CD4-positive, alpha-beta T cell treated with Interleukin-2 at 100 ng/mL for 4 hours (primary cell): ENCODE measurements around the gene ITGB7.
"Not testable (repeated sequence)": the region's sequence is repeated elsewhere in the genome, so short reads cannot be mapped to it uniquely, and the experiment has no call there.

Source experiments
- DNase-seq: peaks from one replicate; pipeline ENCODE4 v3.0.0-alpha.2; 2020; ENCODE audit warnings: low spot score

Gene ITGB7

DNA sequence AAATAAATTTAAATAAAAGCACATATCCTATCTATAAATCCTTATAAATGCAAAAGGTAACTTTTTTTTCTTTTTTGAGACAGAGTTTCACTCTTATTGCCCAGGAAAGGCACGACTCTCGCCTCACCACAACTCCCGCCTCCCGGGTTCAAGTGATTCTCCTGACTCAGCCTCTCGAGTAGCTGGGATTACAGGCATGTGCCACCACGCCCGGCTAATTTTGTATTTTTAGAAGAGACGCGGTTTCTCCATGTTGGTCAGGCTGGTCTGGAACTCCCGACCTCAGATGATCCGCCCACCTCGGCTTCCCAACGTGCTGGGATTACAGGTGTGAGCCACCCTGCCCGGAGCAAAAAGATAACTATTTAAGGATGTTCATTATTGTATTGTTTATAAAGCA, 28.2 kb downstream of the ITGB7 start:
- not testable (repeated sequence) for DNase-seq

DNA sequence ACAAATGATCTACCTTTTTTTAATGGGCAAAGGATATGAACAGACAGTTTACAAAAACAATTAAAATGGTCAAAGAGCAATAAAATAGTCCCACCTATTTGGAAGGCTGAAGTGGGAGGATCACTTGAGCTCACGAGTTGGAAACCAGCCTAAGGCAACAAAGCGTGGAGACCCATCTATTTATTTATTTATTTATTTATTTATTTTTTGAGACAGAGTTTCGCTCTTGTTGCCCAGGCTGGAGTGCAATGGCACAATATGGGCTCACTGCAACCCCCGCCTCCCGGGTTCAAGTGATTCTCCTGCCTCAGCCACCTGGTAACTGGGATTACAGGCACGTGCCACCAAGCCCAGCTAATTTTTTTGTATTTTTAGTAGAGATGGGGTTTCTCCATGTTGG, 29.6 kb downstream of the ITGB7 start:
- DNase-seq, result not testable (repeated sequence)

DNA sequence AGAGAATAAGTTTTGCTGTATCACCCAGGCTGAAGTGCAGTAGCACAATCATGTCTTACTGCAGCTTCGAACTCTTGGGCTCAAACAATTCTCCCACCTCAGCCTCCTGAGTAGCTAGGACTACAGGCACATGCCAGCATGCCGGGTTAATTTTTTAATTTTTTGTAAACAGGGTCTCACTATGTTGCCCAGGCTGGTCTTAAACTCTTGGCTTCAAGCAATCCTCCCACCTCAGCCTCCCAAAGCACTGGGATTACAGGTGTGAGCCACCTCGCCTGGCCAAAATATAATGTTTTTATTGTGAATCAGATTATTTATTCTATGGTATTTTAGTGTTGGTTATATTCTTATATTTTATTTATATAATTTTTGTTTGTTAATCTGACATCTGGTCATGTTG, 30.3 kb downstream of the ITGB7 start:
- no peak for DNase-seq

DNA sequence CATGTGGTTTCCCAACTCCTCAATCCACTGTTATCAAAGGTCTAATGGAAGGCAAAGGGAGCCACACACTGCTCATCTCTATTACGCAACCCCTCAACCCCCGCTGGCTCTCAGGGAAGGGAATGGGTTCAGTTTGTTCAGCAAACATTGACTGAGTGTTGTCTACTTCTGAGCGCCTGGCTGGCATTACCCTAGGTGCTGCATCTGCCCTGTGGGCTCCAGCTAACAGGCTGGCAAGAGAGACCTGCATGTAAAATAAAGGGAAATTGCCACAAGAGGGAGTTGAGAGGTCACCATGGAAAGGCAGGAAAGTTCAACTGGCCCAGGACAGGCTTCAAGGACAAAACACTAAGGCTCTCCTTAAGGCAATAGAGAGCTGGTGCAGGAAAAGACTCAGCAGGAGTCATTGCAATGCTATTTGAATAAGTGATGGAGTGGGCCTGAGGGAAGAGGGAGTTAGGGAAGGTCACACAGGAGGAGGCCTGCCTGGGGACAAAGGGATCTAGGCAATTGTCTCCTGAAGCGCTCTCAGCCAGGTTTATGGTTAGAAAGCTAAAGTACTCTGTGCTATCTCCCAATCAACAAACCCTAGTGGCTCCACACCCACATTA, 32.1 kb downstream of the ITGB7 start:
- DNase-seq, result no peak

DNA sequence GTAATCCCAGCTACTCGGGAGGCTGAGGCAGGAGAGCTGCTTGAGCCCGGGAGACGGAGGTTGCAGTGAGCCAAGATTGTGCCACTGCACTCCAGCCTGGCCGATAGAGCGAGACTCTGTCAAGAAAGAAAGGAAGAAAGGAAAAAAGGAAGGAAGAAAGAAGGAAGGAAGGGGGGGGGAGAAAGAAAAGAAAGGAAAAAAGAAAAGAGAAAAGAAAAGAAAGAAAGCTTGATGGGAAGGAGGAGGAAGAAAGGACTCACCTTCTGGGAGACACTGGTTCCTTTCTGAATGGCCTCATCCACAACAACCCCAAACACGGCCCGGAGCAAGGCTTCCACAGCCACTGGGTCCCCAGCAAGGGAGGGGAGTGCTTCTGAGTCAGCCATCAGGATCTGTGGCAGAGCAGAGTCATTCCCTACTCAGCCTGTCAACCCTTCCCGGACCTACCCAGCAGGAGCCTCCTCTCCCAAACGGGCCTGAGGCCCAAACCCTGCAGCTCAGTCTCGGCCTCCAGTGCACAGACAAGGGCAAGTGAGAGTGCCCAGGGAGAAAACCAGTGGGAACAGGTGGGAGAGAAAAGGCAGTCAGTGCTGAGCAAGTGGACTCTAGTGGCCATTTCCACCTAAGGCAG, 33.9 kb downstream of the ITGB7 start:
- no peak for DNase-seq

DNA sequence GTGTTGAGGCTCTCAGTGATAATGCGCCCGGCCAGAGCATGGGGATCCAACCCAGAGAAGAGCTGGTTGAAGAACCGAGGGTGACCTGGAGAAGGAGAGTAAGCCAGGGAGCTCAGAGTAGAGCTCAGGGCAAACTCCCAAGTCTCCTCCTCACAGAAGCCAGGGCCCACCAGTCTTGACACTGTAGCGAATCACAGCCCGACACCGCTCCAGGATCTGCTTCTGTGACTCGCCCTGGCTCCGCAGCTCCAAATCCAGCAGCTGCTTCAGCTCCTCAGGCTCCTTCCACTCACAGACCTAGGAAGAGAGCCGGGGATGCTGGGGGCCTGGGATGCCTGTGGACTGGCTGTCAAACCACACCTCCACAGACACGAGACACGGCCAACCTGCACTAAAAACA, 34.7 kb downstream of the ITGB7 start:
- no peak for DNase-seq

DNA sequence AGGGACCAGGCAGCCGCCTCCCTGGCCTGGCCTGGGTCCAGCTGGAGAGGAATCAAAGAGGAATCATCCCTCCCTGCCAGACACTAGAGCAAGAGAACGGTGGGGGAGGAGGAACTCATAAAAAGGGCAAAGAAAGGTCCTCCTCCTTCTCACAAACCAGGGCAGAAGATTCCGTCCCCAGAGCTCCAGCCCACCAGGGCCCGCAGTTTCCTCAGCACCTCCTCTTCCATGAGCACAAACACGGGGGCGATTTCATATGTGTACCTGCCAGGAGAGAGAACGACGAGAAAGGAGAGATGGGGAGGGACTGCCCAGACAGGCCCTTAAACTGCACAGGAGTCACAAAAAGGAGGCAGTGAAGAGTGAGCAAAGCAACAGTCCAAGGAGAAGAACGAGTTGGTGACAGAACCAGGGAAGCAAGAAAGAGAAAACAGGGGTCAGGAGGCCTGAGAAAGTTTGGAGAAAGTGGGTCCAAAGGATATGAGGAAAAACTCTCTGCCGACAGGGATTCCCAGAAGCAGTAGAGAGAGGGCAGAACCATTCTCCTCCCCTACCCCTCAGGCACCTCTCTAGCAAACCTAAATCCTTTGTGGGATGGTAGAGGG, 35.2 kb downstream of the ITGB7 start:
- no peak for DNase-seq

DNA sequence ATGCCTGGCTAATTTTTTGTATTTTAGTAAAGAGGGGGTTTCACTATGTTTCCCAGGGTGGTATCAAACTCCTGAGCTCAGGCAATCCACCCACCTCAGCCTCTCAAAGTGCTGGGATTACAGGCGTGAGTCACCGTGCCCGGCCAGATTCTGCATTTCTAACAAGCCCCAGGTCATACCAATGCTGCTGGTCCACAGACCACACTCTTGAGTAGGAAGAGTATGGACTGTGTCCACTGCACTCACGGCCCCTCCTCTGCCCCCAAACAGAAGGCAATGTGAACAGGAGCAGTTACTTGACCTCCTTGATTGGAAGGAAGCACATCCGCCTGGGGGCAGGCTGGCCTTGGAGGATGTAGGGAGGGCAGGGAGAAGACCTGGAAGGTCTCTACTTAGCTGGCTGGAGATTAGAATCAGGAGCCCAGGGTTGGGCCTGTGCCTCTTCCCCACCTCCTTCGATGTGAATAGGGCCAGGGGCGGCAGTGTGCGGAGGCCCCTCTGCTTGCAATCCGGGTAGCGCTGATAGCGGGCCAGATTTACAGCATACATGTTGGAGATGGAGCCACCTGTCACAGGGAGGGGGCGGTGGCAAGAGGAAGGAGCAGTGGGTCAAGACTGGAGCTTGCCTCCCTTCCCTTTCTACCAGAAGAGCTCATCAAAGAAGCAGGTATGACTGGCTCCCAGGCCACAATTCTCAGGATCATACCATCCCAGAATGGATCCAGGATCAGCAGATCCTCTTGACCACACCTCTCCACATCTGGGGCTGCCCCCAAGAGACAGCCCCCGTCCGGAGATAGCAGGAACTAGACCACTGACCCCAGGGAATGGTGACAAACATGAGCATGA, 36.0 kb downstream of the ITGB7 start:
- DNase-seq, result no peak

DNA sequence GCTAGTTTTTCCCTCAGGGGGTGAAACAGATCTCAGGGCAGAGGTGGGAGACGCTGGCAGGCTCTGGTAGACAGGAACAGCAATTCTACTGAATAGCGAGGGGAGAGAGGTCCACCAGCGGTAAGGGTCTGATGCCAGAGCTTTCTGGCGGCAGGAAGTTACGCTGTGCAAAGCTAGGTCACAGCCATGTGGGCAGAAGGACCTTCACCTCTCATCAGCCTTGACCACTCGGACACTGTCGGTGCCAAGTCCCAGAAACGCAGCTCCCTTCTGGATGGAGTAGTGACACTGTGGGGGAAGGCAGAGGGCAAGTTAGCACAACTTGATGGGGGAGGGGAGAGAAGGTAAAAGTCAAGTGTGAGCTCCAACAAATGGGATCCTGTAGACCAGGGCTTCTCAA, 36.8 kb downstream of the ITGB7 start:
- DNase-seq, result no peak

DNA sequence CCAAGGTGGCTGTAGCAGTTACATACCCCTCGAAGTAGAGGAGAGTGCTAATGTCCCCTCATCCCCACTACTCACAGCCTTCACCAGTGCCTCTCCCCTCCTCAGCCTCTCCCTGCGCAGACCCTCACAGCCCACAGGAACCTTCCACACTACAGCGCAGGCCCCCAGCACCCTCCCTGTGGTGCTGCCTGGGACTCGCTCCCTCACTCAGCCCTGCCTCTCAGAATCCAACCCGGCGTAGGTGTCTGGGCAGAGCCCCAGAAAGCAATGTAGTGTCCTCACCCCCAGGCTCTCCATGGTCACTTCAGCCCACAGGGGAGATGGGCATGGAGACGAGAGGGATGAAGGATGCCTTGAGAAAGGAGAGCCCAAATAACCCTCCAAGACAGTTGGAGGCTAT, 37.4 kb downstream of the ITGB7 start:
- DNase-seq, result no peak

DNA sequence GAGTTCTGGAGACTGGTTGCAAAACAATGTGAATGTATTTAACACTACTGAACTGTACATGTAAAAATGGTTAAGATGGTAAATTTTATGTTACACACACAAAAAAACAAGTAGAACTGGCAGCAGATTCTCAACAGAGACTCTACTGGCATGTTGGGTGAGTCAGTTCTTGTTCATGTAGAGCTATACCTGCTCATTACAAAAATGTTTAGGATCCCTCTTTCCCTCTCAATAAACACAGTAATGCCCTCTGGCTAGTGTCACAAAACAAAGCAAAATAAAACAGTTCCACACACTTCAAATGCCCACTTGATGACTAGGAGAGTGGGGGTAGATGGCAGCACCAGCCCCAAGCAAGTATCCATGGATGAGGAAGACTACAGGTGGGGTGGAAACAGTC, 40.2 kb downstream of the ITGB7 start:
- DNase-seq, result no peak

DNA sequence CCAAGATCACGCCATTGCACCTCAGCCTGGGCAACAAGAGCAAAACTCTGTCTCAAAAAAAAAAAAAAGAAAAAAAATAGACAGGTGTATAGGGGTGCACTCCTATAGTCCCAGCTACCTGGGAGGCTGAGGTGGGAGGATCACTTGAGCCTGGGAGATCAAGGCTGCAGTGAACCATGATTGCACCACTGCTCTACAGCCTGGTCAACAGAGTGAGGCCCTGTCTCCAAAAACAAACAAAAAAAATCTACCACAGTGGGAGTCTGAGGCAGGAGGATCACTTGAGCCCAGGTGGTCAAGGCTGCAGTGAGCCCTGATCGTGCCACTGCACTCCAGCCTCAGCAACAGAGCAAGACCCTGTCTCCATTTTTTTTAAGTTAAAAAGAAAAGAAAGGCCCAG, 44.0 kb downstream of the ITGB7 start:
- DNase-seq, result not testable (repeated sequence)

DNA sequence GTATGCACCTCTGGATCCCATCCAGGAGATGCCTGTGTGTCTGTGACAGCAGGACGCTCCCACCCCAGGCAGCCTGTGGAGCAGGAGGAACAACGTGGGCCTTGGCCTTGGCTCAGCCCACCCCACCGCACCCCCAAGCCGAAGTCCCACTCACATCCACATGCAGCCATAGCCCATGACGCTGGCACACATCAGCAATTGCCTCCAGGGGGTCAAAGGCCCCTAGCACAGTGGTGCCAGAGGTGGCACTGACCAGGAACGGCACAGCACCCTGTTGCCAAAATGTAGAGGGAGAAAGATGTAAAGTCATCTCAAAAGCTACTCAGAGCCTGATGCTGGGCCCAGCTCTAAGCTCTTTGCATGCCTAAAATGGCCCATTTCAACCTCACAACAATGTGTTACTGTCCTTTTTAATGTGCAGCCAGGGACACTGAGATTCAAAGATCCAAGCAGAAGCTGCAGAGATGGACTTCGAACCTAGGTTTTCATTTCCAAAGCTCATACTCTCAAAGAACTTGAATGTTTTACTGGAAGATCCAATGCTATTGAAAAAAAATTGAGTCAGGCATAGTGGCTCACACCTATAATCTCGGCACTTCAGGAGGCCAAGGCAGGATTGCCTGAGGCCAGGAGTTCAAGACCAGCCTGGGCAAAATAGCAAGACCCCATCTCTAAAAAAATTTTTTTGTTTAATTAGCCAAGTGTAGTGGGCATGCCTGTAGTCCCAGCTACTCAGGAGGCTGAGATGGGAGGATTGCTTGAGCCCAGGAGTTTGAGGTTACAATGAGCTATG, 45.7 kb downstream of the ITGB7 start:
- DNase-seq, result no peak

DNA sequence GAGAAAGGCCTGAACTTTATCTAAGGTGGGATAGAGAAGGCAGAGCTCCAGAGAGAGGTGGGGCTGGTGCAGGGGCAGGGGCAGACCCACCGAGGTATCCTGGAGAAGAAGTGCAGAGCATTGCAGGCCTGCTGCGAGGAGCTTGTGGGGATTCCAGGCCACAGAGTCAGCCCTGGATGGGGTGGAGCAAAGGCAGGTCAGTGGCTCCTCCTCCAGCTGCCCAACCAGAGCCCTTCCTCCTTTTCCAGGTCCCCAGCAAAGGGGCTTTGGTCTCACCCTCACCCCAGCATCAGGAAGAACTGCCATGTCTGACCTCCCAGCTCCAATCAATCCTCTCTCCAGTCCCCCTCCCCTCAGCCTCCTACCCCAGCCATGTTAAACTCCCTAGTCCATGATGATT, 46.4 kb downstream of the ITGB7 start:
- DNase-seq, result no peak

DNA sequence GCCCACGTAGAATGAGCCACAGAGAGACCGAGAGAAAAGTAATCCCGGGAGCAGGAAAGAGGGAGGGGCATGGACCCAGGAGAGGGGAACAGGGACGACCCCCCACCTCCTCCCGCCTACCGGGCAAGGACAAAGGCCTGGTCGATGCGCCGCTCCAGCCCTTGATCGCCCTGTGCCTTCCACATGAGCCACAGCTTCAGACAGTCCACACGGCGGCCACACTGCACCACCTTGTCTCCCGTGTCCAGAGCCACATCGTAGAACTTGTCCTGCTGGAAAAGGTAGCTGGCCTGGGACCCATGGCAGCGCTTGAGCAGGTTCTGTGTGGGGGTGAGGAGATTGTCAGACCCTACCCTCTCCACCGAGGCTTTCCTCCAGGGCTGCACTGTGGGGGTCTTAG, 47.1 kb downstream of the ITGB7 start:
- no peak for DNase-seq

DNA sequence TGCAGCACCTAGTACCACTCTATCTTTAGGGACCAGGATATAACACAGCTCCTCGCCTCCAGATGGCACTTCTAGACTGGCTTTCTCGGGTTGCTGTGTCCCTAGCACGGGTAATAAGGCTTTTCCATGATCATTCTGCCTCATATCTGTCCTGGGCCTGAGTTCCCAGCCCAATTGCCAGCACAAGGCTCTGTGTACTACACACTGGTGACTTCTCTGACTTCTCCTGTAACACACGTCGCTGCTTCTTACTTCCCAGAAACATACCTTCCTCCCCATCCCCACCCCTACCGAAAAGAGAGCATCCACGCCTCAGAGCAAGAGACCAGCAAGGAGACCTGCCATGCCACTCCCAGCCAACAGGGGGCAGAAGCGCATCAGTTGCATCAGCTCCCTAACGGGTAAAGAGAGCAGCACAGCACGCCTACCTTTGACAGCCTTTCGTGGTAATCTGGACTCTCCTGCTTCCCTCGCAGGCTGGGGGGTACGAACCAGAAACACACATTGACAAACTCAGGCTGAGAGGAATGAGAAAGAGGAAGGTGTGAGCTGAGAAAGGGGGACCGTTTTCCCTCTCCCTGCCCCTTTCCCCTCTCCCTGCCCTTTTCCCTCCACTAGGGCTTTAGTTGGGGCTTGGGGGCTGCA, 47.7 kb downstream of the ITGB7 start:
- DNase-seq, result peak; percentile 92

DNA sequence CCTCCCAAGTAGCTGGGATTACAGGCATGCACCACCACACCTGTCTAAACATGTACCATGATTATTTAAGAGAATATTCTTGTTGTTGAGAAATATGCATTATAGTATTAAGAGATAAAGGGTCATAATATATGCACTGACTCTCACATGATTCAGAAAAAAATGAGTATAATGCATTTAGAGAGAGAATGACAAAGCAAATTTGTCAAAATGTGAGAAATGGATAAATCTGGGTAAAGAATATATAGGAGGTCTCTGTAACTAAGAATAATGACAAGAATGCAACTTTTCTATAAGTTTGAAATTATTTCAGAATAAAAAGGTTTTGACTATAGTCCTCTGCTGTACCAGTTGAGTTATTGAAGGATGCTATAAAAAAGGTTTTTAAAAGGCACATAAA, 54.7 kb downstream of the ITGB7 start:
- no peak for DNase-seq

DNA sequence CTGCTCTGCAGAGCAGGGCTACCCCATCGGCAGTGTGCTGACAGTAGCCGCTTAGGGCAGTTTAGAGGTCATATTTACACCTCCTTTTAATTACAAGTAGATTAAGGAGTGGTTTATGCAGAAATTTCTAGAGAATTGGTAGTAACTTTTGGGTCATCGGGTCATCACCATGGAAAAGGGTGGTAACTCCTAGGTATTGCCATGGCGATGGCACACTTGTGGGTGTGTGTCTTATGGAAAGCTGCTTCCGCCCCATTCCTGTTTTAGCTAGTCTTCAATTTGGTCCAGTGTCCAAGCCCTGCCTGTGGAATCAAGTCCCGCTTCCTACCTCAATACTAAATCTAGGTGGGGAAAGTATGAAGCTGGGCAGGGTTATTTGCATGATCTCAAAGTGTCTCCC, 56.0 kb downstream of the ITGB7 start:
- no peak for DNase-seq

DNA sequence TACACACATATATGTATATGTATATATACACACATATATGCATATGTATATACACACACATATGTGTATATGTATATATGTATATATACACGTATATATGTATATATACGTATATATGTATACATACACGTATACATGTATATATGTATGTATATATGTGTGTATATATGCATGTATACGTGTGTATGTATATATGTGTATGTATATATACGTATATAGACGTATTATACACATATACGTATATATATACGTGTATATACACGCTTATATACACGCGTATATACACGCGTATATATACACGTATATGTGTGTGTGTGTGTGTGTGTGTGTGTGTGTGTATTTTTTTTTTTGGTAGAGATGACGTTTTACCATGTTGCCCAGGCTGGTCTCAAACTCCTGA, 59.4 kb downstream of the ITGB7 start:
- DNase-seq, result no peak

DNA sequence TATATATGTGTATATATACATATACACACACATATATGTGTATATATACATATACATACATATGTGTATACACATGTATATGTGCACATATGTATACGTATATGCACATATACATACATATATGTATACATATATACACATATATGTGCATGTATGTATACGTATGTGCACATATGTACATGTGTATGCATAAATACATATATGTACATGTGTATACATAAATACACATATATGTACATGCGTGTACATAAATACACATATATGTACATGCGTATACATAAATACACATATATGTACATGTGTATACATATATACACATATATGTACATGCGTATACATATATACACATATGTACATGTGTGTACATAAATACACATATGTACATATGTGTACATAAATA, 59.9 kb downstream of the ITGB7 start:
- DNase-seq, result no peak

DNA sequence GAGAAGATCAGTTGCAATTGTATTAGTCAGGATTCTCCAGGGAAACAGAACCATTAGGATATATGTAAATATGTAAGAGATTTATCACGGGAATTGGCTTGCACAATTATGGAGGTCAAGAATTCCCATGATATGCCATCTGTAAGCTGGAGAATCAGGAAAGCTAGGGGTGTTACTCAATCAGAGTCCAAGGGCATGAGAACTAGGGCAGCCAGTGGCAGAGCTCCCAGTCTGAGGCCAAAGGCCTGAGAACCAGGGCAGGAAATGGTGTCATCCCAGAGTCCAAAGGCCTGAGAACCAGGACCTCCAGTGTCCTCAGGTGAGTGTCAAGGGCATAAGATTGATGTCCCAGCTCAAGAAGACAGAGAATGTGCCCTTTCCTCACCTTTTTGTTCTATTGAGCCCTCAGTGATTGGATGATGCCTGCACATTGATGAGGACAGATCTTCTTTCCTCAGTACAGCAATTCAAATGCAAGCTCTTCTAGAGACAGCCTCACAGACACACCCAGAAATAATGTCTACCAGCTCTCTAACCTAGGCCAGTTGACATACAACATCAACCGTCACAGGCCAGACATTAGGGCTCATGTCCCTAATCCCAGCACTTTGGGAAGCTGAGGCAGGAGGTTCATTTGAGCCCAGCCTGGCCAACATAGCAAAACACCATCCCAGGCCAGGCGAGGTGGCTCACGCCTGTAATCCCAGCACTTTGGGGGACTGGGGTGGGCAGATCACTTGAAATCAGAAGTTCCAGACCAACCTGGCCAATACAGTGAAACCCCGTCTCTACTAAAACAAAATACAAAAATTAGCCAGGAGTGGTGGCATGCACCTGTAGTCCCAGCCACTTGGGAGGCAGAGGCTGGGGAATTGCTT, 61.4 kb downstream of the ITGB7 start:
- no peak for DNase-seq
